ENCODE results near the gene SLC37A4.
A peak's percentile ranks its signal among the peaks of the same experiment; 100 is the strongest.
"Not testable (repeated sequence)": the region's sequence is repeated elsewhere in the genome, so short reads cannot be mapped to it uniquely, and the experiment has no call there.

Gene SLC37A4

DNA sequence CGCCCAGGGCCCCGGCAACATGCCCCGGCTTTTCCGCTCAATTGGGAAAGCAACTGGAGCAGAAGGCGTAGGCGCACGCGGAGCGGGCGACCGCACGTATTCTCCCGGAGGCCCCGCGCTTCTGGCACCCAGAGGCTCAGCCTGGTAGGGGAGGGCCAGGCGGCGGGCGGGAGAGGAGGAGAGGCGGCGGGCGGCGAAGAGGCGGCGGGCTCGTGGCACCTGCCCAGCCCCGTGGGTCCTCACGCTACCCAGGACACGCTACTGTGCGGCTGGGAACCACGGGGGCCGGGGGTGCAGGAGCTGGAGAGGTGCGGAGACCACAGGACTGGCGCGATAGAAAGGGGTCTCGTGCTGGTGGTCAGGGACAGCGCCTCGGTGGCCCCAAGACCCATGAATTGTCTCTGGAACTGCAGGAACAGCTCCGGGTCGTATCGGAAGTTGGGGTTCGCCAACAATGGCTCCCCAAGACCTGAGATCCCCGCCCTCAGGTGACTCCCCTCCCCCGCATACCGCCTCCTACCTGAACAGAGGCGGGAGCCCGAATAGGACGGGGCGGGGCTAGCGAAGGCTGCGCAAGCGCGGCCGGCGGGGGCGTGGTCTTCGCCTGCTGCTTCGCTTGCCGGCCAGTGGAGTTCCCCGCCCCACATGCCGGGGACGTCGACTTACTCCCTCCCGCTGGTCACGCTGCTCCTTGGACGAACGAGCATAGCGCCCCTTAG, at the start of gene SLC37A4:
TSS of gene SLC37A4 (minus strand) at position 549 of the 719 bp plus-strand sequence.
- no peaks in the 10 kb centered on the region for H3K27me3 ChIP-seq (ENCODE audit: insufficient read depth, low read length)
- H3K36me3 ChIP-seq (ENCODE audit: insufficient read depth, low read length) = peaks cover 26% of the 10 kb centered on the region

DNA sequence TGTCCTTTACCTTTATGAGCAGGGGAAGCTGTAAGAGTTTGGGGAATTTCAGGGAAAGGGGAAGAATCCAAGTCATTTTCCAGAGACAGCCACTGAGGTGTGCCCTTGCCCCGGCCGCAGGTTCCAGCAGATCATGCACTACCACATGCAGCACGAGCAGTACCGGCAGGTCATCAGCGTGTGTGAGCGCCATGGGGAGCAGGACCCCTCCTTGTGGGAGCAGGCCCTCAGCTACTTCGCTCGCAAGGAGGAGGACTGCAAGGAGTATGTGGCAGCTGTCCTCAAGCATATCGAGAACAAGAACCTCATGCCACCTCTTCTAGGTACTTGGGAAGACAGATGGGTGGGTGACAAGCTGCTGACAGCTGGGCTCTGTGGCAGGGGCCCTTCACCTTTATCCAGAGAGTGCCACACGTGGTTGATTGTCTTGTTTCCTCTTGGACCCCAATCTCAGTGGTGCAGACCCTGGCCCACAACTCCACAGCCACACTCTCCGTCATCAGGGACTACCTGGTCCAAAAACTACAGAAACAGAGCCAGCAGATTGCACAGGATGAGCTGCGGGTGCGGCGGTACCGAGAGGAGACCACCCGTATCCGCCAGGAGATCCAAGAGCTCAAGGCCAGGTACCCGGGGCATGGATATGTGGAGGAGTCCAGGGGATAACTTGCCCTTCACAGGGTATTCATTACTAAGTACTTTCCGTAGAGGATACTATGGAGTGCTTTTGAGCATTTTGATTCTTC, 48.2 kb upstream of the SLC37A4 start:
- H2AFZ ChIP-seq (ENCODE audit: low read depth, low read length) = no peak overlapping the region
- no peaks in the 10 kb centered on the region for H3K9me3 ChIP-seq (ENCODE audit: low read length)
- H3K27me3 ChIP-seq (ENCODE audit: insufficient read depth, low read length) = no peaks in the 10 kb centered on the region
- H3K36me3 ChIP-seq (ENCODE audit: insufficient read depth, low read length) = peaks cover 63% of the 10 kb centered on the region
- H3K4me3 ChIP-seq (ENCODE audit: low read length) = no peak overlapping the region
- no peaks in the 10 kb centered on the region for H3K4me1 ChIP-seq (ENCODE audit: insufficient read depth, low read length)

More for the DNA sequence above, at the start of gene SLC37A4:
- peak within 1 kb of the TSS; percentile 83 for H2AFZ ChIP-seq (ENCODE audit: low read depth, low read length)
- H3K4me3 ChIP-seq (ENCODE audit: low read length) = peak within 1 kb of the TSS; percentile 86
- no peaks in the 10 kb centered on the region for H3K9me3 ChIP-seq (ENCODE audit: low read length)
- H3K4me1 ChIP-seq (ENCODE audit: insufficient read depth, low read length) = peaks cover 9% of the 10 kb centered on the region

DNA sequence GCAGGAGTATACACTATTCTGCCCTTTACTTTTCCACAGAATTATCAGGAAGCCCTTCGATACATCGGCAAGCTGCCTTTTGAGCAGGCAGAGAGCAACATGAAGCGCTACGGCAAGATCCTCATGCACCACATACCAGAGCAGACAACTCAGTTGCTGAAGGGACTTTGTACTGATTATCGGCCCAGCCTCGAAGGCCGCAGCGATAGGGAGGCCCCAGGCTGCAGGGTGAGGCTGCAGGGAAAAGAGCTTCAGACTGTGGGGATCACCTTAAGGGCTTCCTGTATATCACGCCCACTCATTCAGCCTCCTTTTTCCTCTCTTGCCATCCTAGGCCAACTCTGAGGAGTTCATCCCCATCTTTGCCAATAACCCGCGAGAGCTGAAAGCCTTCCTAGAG, 47.2 kb upstream of the SLC37A4 start:
- Histone ChIP-seq H3K27me3 (ENCODE audit: insufficient read depth, low read length) (no peaks in the 10 kb centered on the region), H2AFZ (ENCODE audit: low read depth, low read length) (no peak overlapping the region), H3K9me3 (ENCODE audit: low read length) (no peaks in the 10 kb centered on the region), H3K4me1 (ENCODE audit: insufficient read depth, low read length) (no peaks in the 10 kb centered on the region), H3K36me3 (ENCODE audit: insufficient read depth, low read length) (peaks cover 73% of the 10 kb centered on the region), H3K4me3 (ENCODE audit: low read length) (no peak overlapping the region)

DNA sequence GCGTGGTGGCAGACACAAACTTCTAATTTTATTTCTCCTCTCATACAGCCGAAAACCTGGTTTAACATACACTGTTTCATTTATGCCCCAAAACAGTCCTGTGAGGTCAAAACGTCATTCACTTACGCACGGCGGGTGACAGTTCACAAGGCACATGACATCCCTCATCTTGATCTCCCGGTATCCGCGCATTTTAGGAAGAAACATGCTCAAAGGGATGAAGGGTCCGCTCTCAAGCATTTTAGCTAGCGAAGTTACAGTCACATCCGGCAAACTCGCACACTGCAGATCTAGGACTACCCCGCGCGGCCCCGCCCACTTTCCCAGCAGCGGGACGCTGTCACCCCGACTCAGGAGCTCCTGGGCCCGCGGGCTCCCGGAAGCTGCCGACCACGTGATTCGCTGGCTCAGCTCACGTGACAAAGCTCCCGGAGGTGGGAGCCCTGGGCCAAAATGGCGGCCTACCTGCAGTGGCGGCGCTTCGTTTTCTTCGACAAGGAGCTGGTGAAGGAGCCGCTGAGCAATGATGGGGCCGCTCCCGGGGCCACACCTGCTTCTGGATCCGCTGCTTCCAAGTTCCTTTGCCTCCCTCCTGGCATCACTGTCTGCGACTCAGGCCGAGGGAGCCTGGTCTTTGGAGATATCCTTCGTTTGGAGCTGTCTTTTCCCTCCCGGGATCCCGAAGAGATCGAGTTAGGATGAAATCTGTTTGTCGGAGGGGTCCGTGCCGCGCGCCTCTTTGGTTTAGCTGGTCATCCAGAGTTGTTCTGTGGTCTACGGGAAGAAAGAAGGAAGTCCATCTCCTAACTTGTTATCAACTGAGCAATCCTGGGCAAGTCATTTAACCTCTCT, 36.9 kb upstream of the SLC37A4 start, which contains the start of gene VPS11:
TSS of gene VPS11 (plus strand) at position 448 of the 852 bp plus-strand sequence. CDS start at position 454, 6 bp downstream.
- Histone ChIP-seq H3K9me3 (ENCODE audit: low read length) (no peaks in the 10 kb centered on the region), H2AFZ (ENCODE audit: low read depth, low read length) (peak within 1 kb of the TSS; percentile 84), H3K27me3 (ENCODE audit: insufficient read depth, low read length) (no peaks in the 10 kb centered on the region), H3K36me3 (ENCODE audit: insufficient read depth, low read length) (peaks cover 18% of the 10 kb centered on the region), H3K4me1 (ENCODE audit: insufficient read depth, low read length) (no peaks in the 10 kb centered on the region), H3K4me3 (ENCODE audit: low read length) (peak within 1 kb of the TSS; percentile 76)

DNA sequence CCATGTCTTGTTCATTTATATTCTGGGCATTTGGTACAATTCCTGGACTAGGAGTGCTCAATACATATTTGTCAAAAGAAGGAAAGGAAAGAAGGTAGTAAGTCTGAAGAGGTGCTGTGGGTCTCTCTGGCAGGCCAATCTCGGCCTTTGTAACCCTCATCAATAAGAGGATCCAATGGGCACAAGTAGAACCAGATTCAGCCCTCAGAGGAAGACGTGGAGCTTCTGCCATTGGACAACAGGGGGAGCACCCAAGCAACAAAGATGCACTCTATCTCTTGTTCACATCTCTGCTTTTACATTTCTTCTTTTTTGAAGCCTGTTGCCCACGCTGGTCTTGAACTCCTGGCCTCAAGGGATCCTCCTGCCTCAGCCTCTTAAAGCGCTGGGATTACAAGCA, 34.7 kb upstream of the SLC37A4 start:
- Histone ChIP-seq H3K4me3 (ENCODE audit: low read length) (no peak overlapping the region), H3K4me1 (ENCODE audit: insufficient read depth, low read length) (no peaks in the 10 kb centered on the region), H3K27me3 (ENCODE audit: insufficient read depth, low read length) (no peaks in the 10 kb centered on the region), H3K9me3 (ENCODE audit: low read length) (no peaks in the 10 kb centered on the region), H3K36me3 (ENCODE audit: insufficient read depth, low read length) (peaks cover 5% of the 10 kb centered on the region), H2AFZ (ENCODE audit: low read depth, low read length) (no peak overlapping the region)

DNA sequence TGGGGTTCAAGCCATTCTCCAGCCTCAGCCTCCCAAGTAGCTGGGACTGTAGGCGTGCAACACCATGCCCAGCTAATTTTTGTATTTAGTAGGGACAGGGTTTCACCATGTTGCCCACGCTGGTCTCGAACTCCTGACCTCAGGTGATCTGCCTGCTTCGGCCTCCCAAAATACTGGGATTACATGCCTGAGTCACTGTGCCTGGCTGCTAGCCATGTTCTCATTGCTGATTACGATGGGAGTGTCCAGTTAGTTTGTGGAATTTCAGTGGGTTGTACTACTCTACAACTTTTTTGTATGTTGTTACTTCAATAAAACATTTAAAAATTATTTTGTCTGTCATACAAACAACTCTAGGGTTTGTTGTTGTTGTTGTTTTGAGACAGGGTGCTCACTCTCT, 32.1 kb upstream of the SLC37A4 start:
- Histone ChIP-seq H3K9me3 (ENCODE audit: low read length) (no peaks in the 10 kb centered on the region), H3K27me3 (ENCODE audit: insufficient read depth, low read length) (no peaks in the 10 kb centered on the region), H3K4me1 (ENCODE audit: insufficient read depth, low read length) (peaks cover 4% of the 10 kb centered on the region), H2AFZ (ENCODE audit: low read depth, low read length) (no peak overlapping the region), H3K4me3 (ENCODE audit: low read length) (no peak overlapping the region), H3K36me3 (ENCODE audit: insufficient read depth, low read length) (no peaks in the 10 kb centered on the region)

DNA sequence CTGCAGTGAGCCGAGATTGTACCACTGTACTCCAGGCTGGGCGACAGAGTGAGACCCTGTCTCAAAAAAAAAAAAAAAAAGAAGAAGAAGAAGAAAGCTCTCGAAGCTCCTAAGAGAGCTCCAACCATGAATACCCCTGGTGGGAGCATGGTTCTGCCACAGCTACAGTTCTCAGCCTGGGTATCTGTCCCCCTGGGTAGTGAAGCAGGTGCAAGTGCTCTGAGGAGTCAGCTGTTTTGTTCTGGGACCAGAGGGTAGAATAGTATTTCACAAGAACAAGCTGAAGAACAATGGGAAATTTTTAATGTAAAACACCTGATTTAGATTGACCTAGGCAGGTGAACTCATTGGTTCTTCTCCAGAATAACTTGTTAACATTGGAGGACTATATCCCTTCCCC, 30.6 kb upstream of the SLC37A4 start:
- Histone ChIP-seq H3K36me3 (ENCODE audit: insufficient read depth, low read length) (no peaks in the 10 kb centered on the region), H3K4me1 (ENCODE audit: insufficient read depth, low read length) (peaks cover 7% of the 10 kb centered on the region), H2AFZ (ENCODE audit: low read depth, low read length) (no peak overlapping the region)

DNA sequence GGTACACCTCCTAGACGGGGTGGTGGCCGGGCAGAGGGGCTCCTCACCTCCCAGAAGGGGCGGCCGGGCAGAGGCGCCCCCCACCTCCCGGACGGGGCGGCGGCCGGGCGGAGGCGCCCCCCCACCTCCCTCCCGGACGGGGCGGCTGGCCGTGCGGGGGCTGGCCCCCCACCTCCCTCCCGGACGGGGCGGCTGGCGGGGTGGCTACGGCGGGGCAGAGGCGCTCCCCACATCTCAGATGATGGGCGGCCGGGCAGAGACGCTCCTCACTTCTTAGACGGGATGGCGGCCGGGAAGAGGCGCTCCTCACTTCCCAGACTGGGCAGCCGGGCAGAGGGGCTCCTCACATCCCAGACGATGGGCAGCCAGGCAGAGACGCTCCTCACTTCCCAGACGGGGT, 28.5 kb upstream of the SLC37A4 start:
- H2AFZ ChIP-seq (ENCODE audit: low read depth, low read length); H3K4me3 ChIP-seq (ENCODE audit: low read length); H3K27me3 ChIP-seq (ENCODE audit: insufficient read depth, low read length); H3K9me3 ChIP-seq (ENCODE audit: low read length): not testable (repeated sequence)
- Histone ChIP-seq H3K36me3 (ENCODE audit: insufficient read depth, low read length) (peaks cover 12% of the 10 kb centered on the region), H3K4me1 (ENCODE audit: insufficient read depth, low read length) (peaks cover 14% of the 10 kb centered on the region)

More for the DNA sequence above, 30.6 kb upstream of the SLC37A4 start:
- H3K4me3 ChIP-seq (ENCODE audit: low read length) = no peak overlapping the region
- H3K27me3 ChIP-seq (ENCODE audit: insufficient read depth, low read length) = no peaks in the 10 kb centered on the region
- H3K9me3 ChIP-seq (ENCODE audit: low read length) = no peaks in the 10 kb centered on the region

DNA sequence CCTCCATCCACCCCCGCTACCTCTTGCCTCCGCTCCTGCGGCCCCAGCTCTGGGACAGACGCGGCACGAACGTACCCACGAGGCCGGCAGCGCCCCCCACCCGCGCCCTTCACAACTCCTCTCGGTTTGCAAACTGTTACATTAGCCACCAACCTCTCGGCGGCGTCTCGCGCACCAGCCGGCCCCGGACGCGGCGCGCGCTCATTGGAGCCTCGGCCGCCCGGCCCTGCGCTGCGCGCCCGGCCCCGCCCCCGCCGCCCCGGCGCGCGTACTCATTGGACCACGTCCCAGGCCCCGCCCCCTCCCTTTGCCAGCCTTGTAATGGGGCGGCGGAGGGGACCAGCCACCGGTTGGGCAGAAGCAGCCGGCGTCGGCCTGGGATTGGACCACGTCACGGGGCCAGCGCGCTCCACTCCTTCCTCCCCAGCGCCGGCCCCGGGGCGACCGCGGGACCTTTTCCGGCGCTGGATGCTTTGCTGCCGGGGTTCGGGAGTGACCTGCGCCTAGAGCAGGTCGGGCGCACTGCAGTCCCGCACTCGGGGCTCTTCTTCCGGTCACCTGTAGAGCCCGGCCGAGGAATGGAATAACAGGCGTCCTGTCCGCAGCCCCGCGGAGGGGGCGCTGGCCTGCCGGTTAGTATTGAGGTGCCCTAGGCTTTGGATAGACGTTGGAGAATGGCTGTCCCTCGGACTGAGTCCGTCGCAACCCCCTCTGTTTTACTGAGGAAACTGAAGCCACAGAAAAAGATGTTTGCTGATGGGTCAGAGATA, 26.5 kb upstream of the SLC37A4 start, which contains the start of gene HYOU1:
TSS of gene HYOU1 (minus strand) at position 206 of the 770 bp plus-strand sequence. CDS start 1,045 bp downstream, outside the sequence.
- peaks cover 14% of the 10 kb centered on the region for H3K4me1 ChIP-seq (ENCODE audit: insufficient read depth, low read length)
- H3K36me3 ChIP-seq (ENCODE audit: insufficient read depth, low read length) = peaks cover 31% of the 10 kb centered on the region
- H3K9me3 ChIP-seq (ENCODE audit: low read length) = no peaks in the 10 kb centered on the region
- peak within 1 kb of the TSS; percentile 78 for H2AFZ ChIP-seq (ENCODE audit: low read depth, low read length)
- peak within 1 kb of the TSS; percentile 72 for H3K4me3 ChIP-seq (ENCODE audit: low read length)
- H3K27me3 ChIP-seq (ENCODE audit: insufficient read depth, low read length) = no peaks in the 10 kb centered on the region

DNA sequence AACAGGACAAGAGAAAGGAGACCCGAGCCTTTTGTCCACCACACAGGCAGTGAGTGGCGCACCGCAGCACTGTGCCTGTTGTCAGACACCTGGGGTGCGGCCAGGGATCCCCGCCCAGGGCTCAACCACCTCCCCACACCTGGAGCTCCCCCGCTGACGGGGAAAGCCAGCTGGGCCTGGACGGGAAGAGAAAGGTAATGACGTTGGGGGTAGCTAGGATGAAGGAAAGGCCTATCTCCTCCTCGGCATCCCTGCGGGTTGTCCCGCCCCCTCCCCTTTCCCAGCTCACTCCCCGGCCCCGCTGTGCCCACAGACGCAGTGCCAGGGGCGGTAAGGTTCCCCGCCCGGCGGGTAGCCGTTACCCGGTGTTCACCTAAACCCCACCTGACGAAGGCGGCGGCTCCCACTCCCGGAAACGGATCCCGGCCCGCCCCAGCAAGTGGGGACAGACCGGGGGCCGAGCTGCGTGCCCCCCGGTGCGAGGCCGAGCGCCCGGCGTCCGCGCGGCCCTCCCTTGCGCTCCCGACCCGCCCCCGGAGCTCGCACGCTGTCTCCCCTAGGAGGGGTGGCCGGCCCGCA, 25.8 kb upstream of the SLC37A4 start:
- no peaks in the 10 kb centered on the region for H3K27me3 ChIP-seq (ENCODE audit: insufficient read depth, low read length)
- peak overlapping the region; percentile 78 for H2AFZ ChIP-seq (ENCODE audit: low read depth, low read length)
- peaks cover 38% of the 10 kb centered on the region for H3K36me3 ChIP-seq (ENCODE audit: insufficient read depth, low read length)
- no peaks in the 10 kb centered on the region for H3K9me3 ChIP-seq (ENCODE audit: low read length)
- H3K4me3 ChIP-seq (ENCODE audit: low read length) = peak overlapping the region; percentile 72
- peaks cover 14% of the 10 kb centered on the region for H3K4me1 ChIP-seq (ENCODE audit: insufficient read depth, low read length)

DNA sequence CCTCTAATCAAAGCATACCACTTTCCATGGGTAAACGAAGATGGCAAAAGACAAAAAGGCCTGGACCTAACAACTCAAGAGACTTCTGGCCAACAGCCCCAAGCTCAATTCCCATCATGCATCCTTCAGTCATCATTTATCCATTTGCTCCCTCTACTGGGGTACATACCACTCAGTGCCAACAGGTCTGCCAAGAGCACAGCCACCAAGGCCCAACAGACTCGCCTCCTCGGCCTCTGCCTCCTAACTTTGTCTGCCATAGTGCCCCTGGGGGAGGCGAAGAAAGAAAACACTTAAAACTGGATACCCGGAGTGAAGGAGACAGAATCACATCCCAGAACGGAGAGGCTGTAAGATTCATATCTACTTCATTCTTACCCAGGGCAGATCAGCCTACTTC, 25.2 kb upstream of the SLC37A4 start:
- Histone ChIP-seq H3K4me3 (ENCODE audit: low read length) (peak overlapping the region; percentile 72), H3K9me3 (ENCODE audit: low read length) (no peaks in the 10 kb centered on the region), H3K36me3 (ENCODE audit: insufficient read depth, low read length) (peaks cover 43% of the 10 kb centered on the region), H3K27me3 (ENCODE audit: insufficient read depth, low read length) (no peaks in the 10 kb centered on the region), H2AFZ (ENCODE audit: low read depth, low read length) (no peak overlapping the region), H3K4me1 (ENCODE audit: insufficient read depth, low read length) (peaks cover 14% of the 10 kb centered on the region)

DNA sequence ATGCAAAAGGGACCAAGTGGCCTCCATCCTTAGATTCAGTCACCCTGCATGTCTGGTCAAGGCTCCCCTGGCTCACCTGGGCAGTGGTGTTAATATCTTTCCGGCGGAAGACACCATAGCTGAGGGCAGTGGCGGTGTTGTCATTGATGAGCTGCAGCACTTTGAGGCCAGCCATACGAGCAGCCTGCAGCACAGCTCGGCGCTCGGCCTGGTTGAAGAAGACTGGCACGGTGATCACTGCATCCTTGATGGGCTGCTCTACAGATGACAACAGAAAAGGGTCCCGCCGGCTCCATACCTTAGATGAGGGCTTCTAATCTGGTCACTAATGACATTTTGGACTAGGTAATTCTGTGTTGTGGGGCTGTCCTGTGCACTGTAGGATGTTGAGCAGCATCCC, 23.7 kb upstream of the SLC37A4 start:
- Histone ChIP-seq H3K4me1 (ENCODE audit: insufficient read depth, low read length) (peaks cover 14% of the 10 kb centered on the region), H2AFZ (ENCODE audit: low read depth, low read length) (no peak overlapping the region), H3K36me3 (ENCODE audit: insufficient read depth, low read length) (peaks cover 53% of the 10 kb centered on the region), H3K27me3 (ENCODE audit: insufficient read depth, low read length) (no peaks in the 10 kb centered on the region), H3K9me3 (ENCODE audit: low read length) (no peaks in the 10 kb centered on the region), H3K4me3 (ENCODE audit: low read length) (no peak overlapping the region)
